ENCODE data around the gene NAALADL2.
A peak's percentile ranks its signal among the peaks of the same experiment; 100 is the strongest.
"Not testable (repeated sequence)": the region's sequence is repeated elsewhere in the genome, so short reads cannot be mapped to it uniquely, and the experiment has no call there.

Gene NAALADL2

DNA sequence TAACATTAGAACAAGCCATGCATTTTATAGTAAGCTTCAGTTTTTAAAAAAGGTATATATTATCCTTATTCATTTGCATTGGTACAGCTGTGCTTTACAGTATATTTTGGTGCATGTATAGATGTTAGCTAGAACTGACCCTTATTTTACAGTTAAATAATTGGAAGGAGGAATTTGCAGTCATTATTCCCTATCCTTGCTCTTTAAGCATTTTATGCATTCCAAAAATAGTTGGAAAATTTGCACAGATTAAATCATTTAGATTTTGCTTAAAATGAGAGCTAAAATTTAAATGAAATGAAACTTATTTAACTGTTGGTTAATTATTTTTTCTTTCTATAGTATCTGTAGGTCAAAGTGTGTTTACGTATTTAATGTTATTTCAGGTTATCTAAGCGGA, 667.1 kb downstream of the NAALADL2 start:
- Histone ChIP-seq H3K4me2 (ENCODE audit: low read length) (peak overlapping the region; percentile 7; the same call in 1 of the 2 replicates), H3K4me3 (ENCODE audit: low read depth, low read length, poor library complexity, severe bottlenecking) (peak overlapping the region; percentile 28), H3K36me3 (ENCODE audit: insufficient read depth, low read length) (no peaks in the 10 kb centered on the region), H3K9me2 (ENCODE audit: low read depth, low read length) (no peaks in the 10 kb centered on the region), H4K20me1 (ENCODE audit: insufficient read depth, low read length) (no peaks in the 10 kb centered on the region), H3K79me2 (ENCODE audit: insufficient read depth, low read length) (no peaks in the 10 kb centered on the region), H3K4me1 (ENCODE audit: insufficient read depth, low read length, severe bottlenecking) (peaks cover 6% of the 10 kb centered on the region), H3K27ac (ENCODE audit: low read depth, low read length, poor library complexity, severe bottlenecking) (no peak overlapping the region), H3K9ac (ENCODE audit: low read length) (no peak overlapping the region), H3K9me3 (ENCODE audit: low read length) (no peaks in the 10 kb centered on the region), H2AFZ (ENCODE audit: low read length) (no peak overlapping the region), H3F3A (ENCODE audit: insufficient read depth, low read length) (no peaks in the 10 kb centered on the region), H3K27me3 (ENCODE audit: insufficient read depth, low read length) (no peaks in the 10 kb centered on the region)
- TF ChIP-seq EZH2 (IDR thresholded peaks at IDR 0.05; ENCODE audit: borderline replicate concordance, low read length) = no peak
- TF ChIP-seq, protein P1, sequence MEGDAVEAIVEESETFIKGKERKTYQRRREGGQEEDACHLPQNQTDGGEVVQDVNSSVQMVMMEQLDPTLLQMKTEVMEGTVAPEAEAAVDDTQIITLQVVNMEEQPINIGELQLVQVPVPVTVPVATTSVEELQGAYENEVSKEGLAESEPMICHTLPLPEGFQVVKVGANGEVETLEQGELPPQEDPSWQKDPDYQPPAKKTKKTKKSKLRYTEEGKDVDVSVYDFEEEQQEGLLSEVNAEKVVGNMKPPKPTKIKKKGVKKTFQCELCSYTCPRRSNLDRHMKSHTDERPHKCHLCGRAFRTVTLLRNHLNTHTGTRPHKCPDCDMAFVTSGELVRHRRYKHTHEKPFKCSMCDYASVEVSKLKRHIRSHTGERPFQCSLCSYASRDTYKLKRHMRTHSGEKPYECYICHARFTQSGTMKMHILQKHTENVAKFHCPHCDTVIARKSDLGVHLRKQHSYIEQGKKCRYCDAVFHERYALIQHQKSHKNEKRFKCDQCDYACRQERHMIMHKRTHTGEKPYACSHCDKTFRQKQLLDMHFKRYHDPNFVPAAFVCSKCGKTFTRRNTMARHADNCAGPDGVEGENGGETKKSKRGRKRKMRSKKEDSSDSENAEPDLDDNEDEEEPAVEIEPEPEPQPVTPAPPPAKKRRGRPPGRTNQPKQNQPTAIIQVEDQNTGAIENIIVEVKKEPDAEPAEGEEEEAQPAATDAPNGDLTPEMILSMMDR (IDR thresholded peaks at IDR 0.05; ENCODE audit: low read length) = no peak

DNA sequence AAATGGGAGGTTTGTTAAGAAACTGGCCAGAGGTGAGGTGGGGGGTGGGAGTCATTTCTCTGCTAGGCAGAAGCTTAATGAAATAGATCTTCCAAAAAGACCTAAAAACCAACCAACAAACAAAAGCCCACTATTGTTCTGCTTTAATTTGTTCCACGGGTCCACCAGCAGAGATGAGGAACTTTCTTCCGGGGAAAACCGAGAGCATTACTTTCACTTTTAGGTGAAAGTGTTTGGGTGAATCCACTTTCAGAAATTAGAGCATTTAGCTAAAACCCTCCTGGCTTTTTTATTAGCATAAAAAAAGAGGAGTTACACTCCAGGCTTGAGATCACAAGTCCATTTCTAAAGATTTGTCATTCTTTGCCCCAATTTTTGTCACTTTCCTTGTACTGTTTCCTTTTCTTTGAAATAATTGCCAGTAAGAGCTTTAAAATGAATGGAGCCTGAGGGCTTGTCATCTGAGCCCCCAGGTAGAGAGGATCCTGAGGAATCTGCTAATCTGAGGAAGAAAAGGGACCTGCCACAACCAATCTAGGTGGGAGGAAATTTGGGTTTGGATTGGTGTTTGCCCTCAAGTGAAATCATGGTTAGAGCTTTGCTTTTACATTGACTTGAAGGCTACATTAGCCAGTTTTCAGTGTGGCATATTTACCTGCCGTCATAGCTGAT, 667.6 kb downstream of the NAALADL2 start:
- Histone ChIP-seq H3K4me2 (ENCODE audit: low read length) (peak overlapping the region; percentile 7; the same call in 1 of the 2 replicates), H3F3A (ENCODE audit: insufficient read depth, low read length) (no peaks in the 10 kb centered on the region), H3K27me3 (ENCODE audit: insufficient read depth, low read length) (no peaks in the 10 kb centered on the region), H2AFZ (ENCODE audit: low read length) (no peak overlapping the region), H3K4me1 (ENCODE audit: insufficient read depth, low read length, severe bottlenecking) (peaks cover 6% of the 10 kb centered on the region), H3K79me2 (ENCODE audit: insufficient read depth, low read length) (no peaks in the 10 kb centered on the region), H3K9me3 (ENCODE audit: low read length) (no peaks in the 10 kb centered on the region), H3K27ac (ENCODE audit: low read depth, low read length, poor library complexity, severe bottlenecking) (no peak overlapping the region), H3K9ac (ENCODE audit: low read length) (no peak overlapping the region), H3K9me2 (ENCODE audit: low read depth, low read length) (no peaks in the 10 kb centered on the region), H4K20me1 (ENCODE audit: insufficient read depth, low read length) (no peaks in the 10 kb centered on the region), H3K4me3 (ENCODE audit: low read depth, low read length, poor library complexity, severe bottlenecking) (peak overlapping the region; percentile 28), H3K36me3 (ENCODE audit: insufficient read depth, low read length) (no peaks in the 10 kb centered on the region)
- TF ChIP-seq, protein P1 (IDR thresholded peaks at IDR 0.05; ENCODE audit: low read length) = no peak
- no peak for TF ChIP-seq EZH2 (IDR thresholded peaks at IDR 0.05; ENCODE audit: borderline replicate concordance, low read length)

DNA sequence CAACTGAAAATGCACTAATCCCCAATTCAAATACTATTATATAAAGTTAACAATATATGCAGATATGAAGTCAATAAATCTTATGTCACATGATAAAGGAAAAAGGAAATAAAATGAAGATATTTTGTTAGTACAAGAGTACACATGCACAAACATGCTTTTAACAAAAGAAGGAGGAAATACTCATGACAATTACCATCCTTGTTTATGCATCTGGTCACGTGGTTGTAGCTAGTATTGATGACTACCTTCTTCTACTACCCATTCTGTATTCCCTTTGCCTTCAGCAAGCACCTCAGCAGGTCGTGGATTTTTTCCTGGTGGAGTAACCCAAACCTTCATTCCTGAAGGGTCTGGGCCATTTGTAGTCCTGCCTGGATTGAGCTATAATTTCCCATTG, 669.6 kb downstream of the NAALADL2 start:
- not testable (repeated sequence) for H3K4me3 ChIP-seq (ENCODE audit: low read depth, low read length, poor library complexity, severe bottlenecking); H3K9ac ChIP-seq (ENCODE audit: low read length); H3K4me1 ChIP-seq (ENCODE audit: insufficient read depth, low read length, severe bottlenecking); H3K27ac ChIP-seq (ENCODE audit: low read depth, low read length, poor library complexity, severe bottlenecking); H3K9me2 ChIP-seq (ENCODE audit: low read depth, low read length); H3K9me3 ChIP-seq (ENCODE audit: low read length); H4K20me1 ChIP-seq (ENCODE audit: insufficient read depth, low read length); H2AFZ ChIP-seq (ENCODE audit: low read length); H3K79me2 ChIP-seq (ENCODE audit: insufficient read depth, low read length); H3K4me2 ChIP-seq (ENCODE audit: low read length); H3K27me3 ChIP-seq (ENCODE audit: insufficient read depth, low read length); H3K36me3 ChIP-seq (ENCODE audit: insufficient read depth, low read length); H3F3A ChIP-seq (ENCODE audit: insufficient read depth, low read length)

DNA sequence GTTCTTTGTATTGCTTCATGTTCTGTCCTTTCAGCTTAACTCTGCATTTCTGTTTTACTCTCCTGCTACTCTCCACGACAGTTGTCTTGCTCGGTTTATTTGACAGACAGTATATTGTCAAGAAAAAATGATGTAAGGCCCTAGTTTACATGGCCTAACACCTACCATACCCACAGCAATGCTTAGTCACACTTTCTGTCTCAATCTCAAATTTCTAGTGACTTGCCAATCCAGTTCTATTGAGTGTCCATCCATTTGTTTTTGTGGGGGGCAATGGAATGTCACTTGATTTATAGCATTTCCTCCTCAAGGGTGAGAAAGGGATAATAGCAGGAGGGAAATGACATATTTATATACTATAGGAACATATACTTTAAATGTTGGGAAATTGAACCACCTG, 676.2 kb downstream of the NAALADL2 start:
- H3K79me2 ChIP-seq (ENCODE audit: insufficient read depth, low read length) = no peaks in the 10 kb centered on the region
- TF ChIP-seq EZH2 (IDR thresholded peaks at IDR 0.05; ENCODE audit: borderline replicate concordance, low read length) = no peak
- TF ChIP-seq, protein P1 (IDR thresholded peaks at IDR 0.05; ENCODE audit: low read length) = no peak
- no peaks in the 10 kb centered on the region for H3F3A ChIP-seq (ENCODE audit: insufficient read depth, low read length)
- no peak overlapping the region for H3K4me3 ChIP-seq (ENCODE audit: low read depth, low read length, poor library complexity, severe bottlenecking)
- no peaks in the 10 kb centered on the region for H3K9me2 ChIP-seq (ENCODE audit: low read depth, low read length)
- H4K20me1 ChIP-seq (ENCODE audit: insufficient read depth, low read length) = no peaks in the 10 kb centered on the region
- H3K9me3 ChIP-seq (ENCODE audit: low read length) = no peaks in the 10 kb centered on the region
- no peaks in the 10 kb centered on the region for H3K36me3 ChIP-seq (ENCODE audit: insufficient read depth, low read length)
- no peak overlapping the region for H3K4me2 ChIP-seq (ENCODE audit: low read length)
- no peak overlapping the region for H3K9ac ChIP-seq (ENCODE audit: low read length)
- no peaks in the 10 kb centered on the region for H3K4me1 ChIP-seq (ENCODE audit: insufficient read depth, low read length, severe bottlenecking)
- no peak overlapping the region for H2AFZ ChIP-seq (ENCODE audit: low read length)
- no peak overlapping the region for H3K27ac ChIP-seq (ENCODE audit: low read depth, low read length, poor library complexity, severe bottlenecking)
- no peaks in the 10 kb centered on the region for H3K27me3 ChIP-seq (ENCODE audit: insufficient read depth, low read length)

Data from OCI-LY1 (cell line).